Gastroesophageal sphincter (tissue), 3 donors: ENCODE measurements around the gene BID.

ENCODE experiments used
- CTCF ChIP-seq, 4 experiments: fragments of 200-600 bp in 2 of 4; fragments of 450-650 bp in 2 of 4; sonication (generic) in 1 of 4; IDR thresholded peaks; one replicate each; pipeline ENCODE4 v1.5.1; 2017 to 2019; ENCODE audit warnings: antibody characterized with exemption in 4 of 4, mild to moderate bottlenecking in 2 of 4, moderate library complexity in 2 of 4
- POLR2A ChIP-seq, 2 donors: fragments of 450-650 bp; IDR thresholded peaks; one replicate each; pipeline ENCODE4 v1.6.1; 2017; ENCODE audit warnings: antibody characterized with exemption in 2 of 2, mild to moderate bottlenecking in 2 of 2, moderate library complexity in 1 of 2
- POLR2AphosphoS5 ChIP-seq: sonication (generic); formaldehyde crosslinking; IDR thresholded peaks from one replicate; pipeline ENCODE4 v1.6.1; 2017; ENCODE audit warnings: antibody characterized with exemption

GRCh38 chr22:17818180-17818579 is 43.9 kb upstream of the BID start:
- no peak for TF ChIP-seq CTCF (IDR thresholded peaks at IDR 0.05)
- no peak for TF ChIP-seq POLR2AphosphoS5
- no peak for TF ChIP-seq POLR2A (IDR thresholded peaks at IDR 0.05)
